Measurements from ENCODE around the gene ZNF628. TPM values are rescaled to one million over a fixed set of nuclear protein-coding genes. Genes with fewer than 3 reads are reported as not detected.

ZNF628 gene
- total and polyA plus RNA-seq, 2 of the 8 experiments (the other 6 are each of a cell fraction or from before 2014, with no cell fraction given) = 1.7 to 10.8 TPM

GRCh38 chr19:55504981-55505380 lies 28.6 kb downstream of the ZNF628 start:
- no peak for FAIRE-seq
- TF ChIP-seq POLR2A (IDR thresholded peaks at IDR 0.05; ENCODE audit: control extremely low read depth in 1 of 2, low read depth in 2 of 2, low read length in 2 of 2) (no peak), RAD21 (IDR thresholded peaks at IDR 0.05 in 1 of 2, conservative IDR thresholded peaks at IDR 0.05 in 1 of 2; ENCODE audit: low read depth in 2 of 2, low read length in 2 of 2) (no peak), EP300 (IDR thresholded peaks at IDR 0.05; ENCODE audit: borderline replicate concordance in 1 of 2, low read depth in 2 of 2, low read length in 2 of 2) (no peak), GTF2F1 (IDR thresholded peaks at IDR 0.05; ENCODE audit: borderline replicate concordance, low read depth, low read length) (no peak)

More at GRCh38 chr19:55504981-55505380, 28.6 kb downstream of the ZNF628 start:
- Histone ChIP-seq H2BK12ac (ENCODE audit: low read depth, low read length) (no peak overlapping the region), H4K91ac (replicated peaks; ENCODE audit: insufficient read length, low read length) (no peak overlapping the region), H3K36me3 (ENCODE audit: control insufficient read depth in 2 of 4, insufficient read depth in 4 of 4, low read length in 3 of 4) (peaks cover 0 to 3% (median 0%) of the 10 kb centered on the region in 4 experiments; a peak in 1 of 8 replicates), H3K27ac (ENCODE audit: low read depth, low read length) (no peak overlapping the region), H3K4ac (replicated peaks; ENCODE audit: insufficient read length, low read depth, low read length) (no peak overlapping the region), H3K79me1 (ENCODE audit: low read depth, low read length) (no peaks in the 10 kb centered on the region), H3K18ac (ENCODE audit: extremely low read depth, low read length) (no peak overlapping the region), H3K79me2 (ENCODE audit: control insufficient read depth in 1 of 2, insufficient read depth in 2 of 2, low read length in 2 of 2) (no peaks in the 10 kb centered on the region), H3K56ac (replicated peaks; ENCODE audit: insufficient read length, low read depth, low read length) (no peak overlapping the region), H3K23me2 (ENCODE audit: low read depth, low read length) (no peaks in the 10 kb centered on the region), H3K9ac (replicated peaks in 1 of 4; ENCODE audit: extremely low read depth in 1 of 4, low read depth in 3 of 4, low read length in 3 of 4) (no peak overlapping the region), H2AK5ac (ENCODE audit: low read depth, low read length) (no peak overlapping the region), H4K5ac (ENCODE audit: insufficient read length, low read depth, low read length) (no peak overlapping the region), H2AFZ (ENCODE audit: low read length) (no peak overlapping the region), H2BK5ac (ENCODE audit: low read depth, low read length) (no peak overlapping the region), H2BK15ac (ENCODE audit: low read length) (no peak overlapping the region), H2BK20ac (ENCODE audit: low read length) (no peak overlapping the region), H3K4me3 (ENCODE audit: extremely low read depth in 1 of 4, insufficient read depth in 2 of 4, low read depth in 3 of 4, low read length in 4 of 4) (no peak overlapping the region), H4K8ac (ENCODE audit: extremely low read depth, insufficient read depth, low read length) (no peak overlapping the region), H3K9me3 (ENCODE audit: insufficient read depth in 2 of 2, low read depth in 1 of 2, low read length in 1 of 2) (peaks cover 8 to 9% of the 10 kb centered on the region in 2 experiments; a peak in 3 of 4 replicates), H3K4me1 (replicated peaks in 1 of 4; ENCODE audit: control insufficient read depth in 3 of 4, insufficient read depth in 4 of 4, low read length in 3 of 4) (no peaks in the 10 kb centered on the region), H3K14ac (ENCODE audit: insufficient read length) (no peak overlapping the region), H4K20me1 (replicated peaks in 1 of 2; ENCODE audit: control insufficient read depth in 1 of 2, insufficient read depth in 2 of 2, low read length in 2 of 2) (no peaks in the 10 kb centered on the region), H2BK120ac (replicated peaks; ENCODE audit: low read depth, low read length) (no peak overlapping the region), H3K4me2 (ENCODE audit: insufficient read depth in 1 of 2, low read depth in 2 of 2, low read length in 2 of 2) (no peak overlapping the region), H3K27me3 (replicated peaks in 1 of 4; ENCODE audit: control insufficient read depth in 3 of 4, extremely low read depth in 1 of 4, insufficient read depth in 3 of 4, low read length in 3 of 4) (peaks cover 11 to 23% (median 17%) of the 10 kb centered on the region in 4 experiments), H3K23ac (ENCODE audit: insufficient read length) (no peak overlapping the region)
- ChIA-PET CTCF (ENCODE audit: partially characterized antibody) (interaction anchor here (0.6 to 2.7 kb wide), 26 partner anchors 8 to 300 kb away, joined by 3 to 31 read pairs (median 7); partner anchors contain the start of genes NAT14 and ZNF628), POLR2A (ENCODE audit: partially characterized antibody) (interaction anchor here (1.3 to 2.6 kb wide), 3 partner anchors 20 to 98 kb away, joined by 4 to 15 read pairs (median 5); partner anchors contain the start of genes FIZ1, NAT14 and UBE2S)
- DNase-seq (ENCODE audit: low read depth in 1 of 2, low spot score in 2 of 2) = no peak
- 82% methylated on average over 11 of the region's 11 CpGs; no CpG with 5 or more reads in 1 of the 2 experiments for WGBS, 2 experiments (ENCODE audit: extremely low coverage in 1 of 2, insufficient coverage in 1 of 2, insufficient read length in 1 of 2, insufficient replicate concordance in 2 of 2, low coverage in 1 of 2, low lambda C conversion rate in 2 of 2, missing lambda C conversion rate in 1 of 2)
